K562 (cell line): ENCODE data around the gene PRKAR2B. TPM values are rescaled to one million over a fixed set of nuclear protein-coding genes. Genes with fewer than 3 reads are reported as not detected.

Experiments
- ATAC-seq: fragments of 200-7000 bp; cut with Tn5 transposase; 3 replicates; pipeline ENCODE4 v1.9.1; 2020; ENCODE audit warnings: moderate library complexity
- BruUV-seq: library from RNA; stranded (reverse); fragments of 400-500 nt; replicated peaks from 2 replicates; lab custom pipeline; 2021; lab: Mats Ljungman, UMichigan
- CTCF ChIA-PET: fragments of 300-600 bp; formaldehyde crosslinking; extraction: SDS; loops from one replicate; lab custom pipeline; 2021; ENCODE audit warnings: low intra/inter-chr PET ratio; lab: Yijun Ruan, JAX
- POLR2A ChIA-PET: fragments of 300-600, 350-650 bp; sonication (Branson Sonifier 250); formaldehyde crosslinking; extraction: SDS; loops from one replicate; lab custom pipeline; 2021; ENCODE audit warnings: antibody characterized with exemption, inconsistent platforms; lab: Yijun Ruan, JAX
- DNase-seq, 4 experiments: peaks; one replicate each; pipeline versions ENCODE4 v3.0.0 to v3.0.0-alpha.2; 2011 to 2018; ENCODE audit warnings: low spot score in 3 of 4, mixed read lengths in 3 of 4; ENCODE audit errors: extremely low read depth in 1 of 4
- FAIRE-seq: peaks from 2 replicates; lab custom pipeline; 2011; peaks lifted over from hg19 to GRCh38; lab: Jason Lieb, UNC
- H2AFZ ChIP-seq: 2 replicates; pipeline ENCODE4 v1.6.0; 2011; ENCODE audit warnings: low read depth, low read length, control low read depth, inconsistent platforms
- H3K27ac ChIP-seq: fragments of 200-600 bp; 3 replicates; pipeline ENCODE4 v1.8.0; 2011; ENCODE audit warnings: low read depth, mild to moderate bottlenecking, control low read depth, inconsistent platforms, low read length, moderate library complexity, mixed read lengths; ENCODE audit errors: extremely low read depth
- H3K27me3 ChIP-seq, 2 experiments: fragments of 300-600 bp in 1 of 2; 2 replicates in 1 of 2; 3 replicates in 1 of 2; pipeline versions ENCODE4 v1.6.0 to v1.8.0; 2011; ENCODE audit warnings: inconsistent platforms in 2 of 2, low read length in 2 of 2, mild to moderate bottlenecking in 1 of 2, mixed read lengths in 1 of 2, moderate library complexity in 1 of 2; ENCODE audit not compliant: control insufficient read depth in 2 of 2, insufficient read depth in 2 of 2
- H3K36me3 ChIP-seq: fragments of 300-600 bp; 3 replicates; pipeline ENCODE4 v1.8.0; 2011; ENCODE audit warnings: mild to moderate bottlenecking, low read length, inconsistent platforms; ENCODE audit not compliant: control insufficient read depth, insufficient read depth
- H3K4me1 ChIP-seq, 2 experiments: fragments of 200-600 bp in 1 of 2; replicated peaks in 1 of 2; 2 replicates in 1 of 2; 3 replicates in 1 of 2; pipeline versions ENCODE4 v1.5.1 to v1.8.0; 2011; ENCODE audit warnings: inconsistent platforms in 2 of 2, low read length in 2 of 2, mild to moderate bottlenecking in 1 of 2, mixed read lengths in 1 of 2, moderate library complexity in 1 of 2; ENCODE audit not compliant: control insufficient read depth in 2 of 2, insufficient read depth in 2 of 2
- H3K4me2 ChIP-seq: 2 replicates; pipeline ENCODE4 v1.6.1; 2011; ENCODE audit warnings: low read length, control low read depth, inconsistent platforms, mixed read lengths; ENCODE audit not compliant: insufficient read depth
- H3K4me3 ChIP-seq: fragments of 200-600 bp; sonication (generic), shearing (Covaris generic); 2 replicates; pipeline ENCODE4 v1.5.1; 2016; ENCODE audit warnings: control low read depth, inconsistent platforms
- H3K79me2 ChIP-seq: fragments of 200-600 bp; 3 replicates; pipeline ENCODE4 v1.8.0; 2011; ENCODE audit warnings: low read length, inconsistent platforms; ENCODE audit not compliant: control insufficient read depth, insufficient read depth
- H3K9ac ChIP-seq, 2 experiments: 2 replicates each; pipeline versions ENCODE4 v1.6.0 to v1.6.1; 2011; ENCODE audit warnings: low read depth in 2 of 2, low read length in 2 of 2, control low read depth in 1 of 2, inconsistent platforms in 1 of 2, mild to moderate bottlenecking in 1 of 2, mixed read lengths in 1 of 2; ENCODE audit not compliant: insufficient read depth in 1 of 2
- H3K9me1 ChIP-seq: one replicate; pipeline ENCODE4 v1.6.0; 2011; ENCODE audit warnings: inconsistent platforms, mild to moderate bottlenecking, low read length, moderate library complexity; ENCODE audit not compliant: control insufficient read depth, insufficient read depth
- H3K9me3 ChIP-seq: replicated peaks from 2 replicates; pipeline ENCODE4 v1.5.1; 2011; ENCODE audit warnings: low read depth, low read length, inconsistent platforms; ENCODE audit not compliant: control insufficient read depth, insufficient read depth
- H4K20me1 ChIP-seq: replicated peaks from 2 replicates; pipeline ENCODE4 v1.6.1; 2011; ENCODE audit warnings: low read length, inconsistent platforms, mixed read lengths; ENCODE audit not compliant: control insufficient read depth, insufficient read depth
- BRD4 ChIP-seq: fragments of 200-600 bp; sonication (generic); IDR thresholded peaks from 2 replicates; pipeline ENCODE4 v1.6.1; 2017; ENCODE audit warnings: inconsistent platforms
- CCNT2 ChIP-seq: IDR thresholded peaks from 2 replicates; pipeline ENCODE4 v1.6.1; 2011; ENCODE audit warnings: borderline replicate concordance, low read depth, mild to moderate bottlenecking, moderate library complexity, mixed read lengths, low read length; ENCODE audit not compliant: insufficient read length; ENCODE audit errors: extremely low read depth
- GTF2E2 ChIP-seq: fragments of 200-800 bp; sonication (Bioruptor generic); IDR thresholded peaks from 2 replicates; pipeline ENCODE4 v1.6.1; 2016; ENCODE audit warnings: missing genetic modification characterization, missing compliant biosample characterization
- HCFC1 ChIP-seq: IDR thresholded peaks from 2 replicates; pipeline ENCODE4 v1.6.1; 2012; ENCODE audit warnings: low read depth, low read length, improper control_type of control experiment
- JUN ChIP-seq, 2 experiments: sonication (generic) in 1 of 2; formaldehyde crosslinking in 1 of 2; IDR thresholded peaks; 2 replicates each; pipeline versions ENCODE4 v1.6.1 to v1.8.0; 2012 to 2022; ENCODE audit warnings: borderline replicate concordance in 2 of 2, mild to moderate bottlenecking in 2 of 2, improper control_type of control experiment in 1 of 2, low read depth in 1 of 2, low read length in 1 of 2, missing genetic modification reagents in 1 of 2
- KAT2B ChIP-seq: IDR thresholded peaks from one replicate; pipeline ENCODE4 v1.6.1; 2012; ENCODE audit warnings: low read depth, mild to moderate bottlenecking, control low read depth, inconsistent platforms, low read length, moderate library complexity
- L3MBTL2 ChIP-seq: fragments of 450-650 bp; IDR thresholded peaks from 2 replicates; pipeline ENCODE4 v1.6.1; 2016; ENCODE audit warnings: mild to moderate bottlenecking, moderate library complexity
- LARP7 ChIP-seq: fragments of 450-650 bp; IDR thresholded peaks from 2 replicates; pipeline ENCODE4 v1.6.1; 2016
- MAFF ChIP-seq: IDR thresholded peaks from 2 replicates; pipeline ENCODE4 v1.6.1; 2012; ENCODE audit warnings: low read length, improper control_type of control experiment
- MECOM ChIP-seq: fragments of 250-450 bp; sonication (Bioruptor Pico); IDR thresholded peaks from 2 replicates; pipeline ENCODE4 v1.8.0; 2022; ENCODE audit warnings: inconsistent platforms
- NEUROD1 ChIP-seq: fragments of 150-350 bp; IDR thresholded peaks from 2 replicates; pipeline ENCODE4 v1.6.1; 2014; ENCODE audit warnings: borderline replicate concordance, low read length, low read depth; ENCODE audit not compliant: partially characterized antibody
- NR1H2 ChIP-seq: sonication (generic); formaldehyde crosslinking; IDR thresholded peaks from 2 replicates; pipeline ENCODE4 v1.4.0; 2020; ENCODE audit warnings: mild to moderate bottlenecking, missing genetic modification reagents
- PCBP1 ChIP-seq: fragments of 200-400 bp; formaldehyde crosslinking; IDR thresholded peaks from 2 replicates; pipeline ENCODE4 v1.6.1; 2018; ENCODE audit warnings: mild to moderate bottlenecking, low read depth, low read length; ENCODE audit not compliant: poor library complexity, severe bottlenecking
- TBL1XR1 ChIP-seq, 2 experiments: IDR thresholded peaks; 2 replicates each; pipeline ENCODE4 v1.6.1; 2012; ENCODE audit warnings: improper control_type of control experiment in 2 of 2, low read length in 2 of 2, mild to moderate bottlenecking in 1 of 2
- U2AF2 ChIP-seq: fragments of 200-400 bp; formaldehyde crosslinking; optimal IDR thresholded peaks from 2 replicates; pipeline ENCODE3; 2017; ENCODE audit warnings: low read depth, mild to moderate bottlenecking, low read length
- ZNF232 ChIP-seq: sonication (generic); formaldehyde crosslinking; IDR thresholded peaks from 2 replicates; pipeline ENCODE4 v1.8.0; 2022; ENCODE audit warnings: mild to moderate bottlenecking, missing genetic modification reagents
- ZNF589 ChIP-seq: fragments of 200-800 bp; sonication (Bioruptor generic); IDR thresholded peaks from 2 replicates; pipeline ENCODE4 v1.6.1; 2016; ENCODE audit warnings: low read depth, missing genetic modification characterization, missing compliant biosample characterization
- WGBS: fragments of 100-300 bp; shearing (Covaris generic); methylation state at CpG from one replicate; pipeline ENCODE4 v1.1.6; 2016; ENCODE audit warnings: low coverage, mixed read lengths; ENCODE audit not compliant: insufficient coverage; ENCODE audit errors: missing lambda C conversion rate; 5-methylcytosine and 5-hydroxymethylcytosine counted together
- in situ Hi-C: fragments of 300-500 bp; cut with MboI; formaldehyde crosslinking; loops from 4 replicates; pipeline ENCODE4 v1.15.0; 2018; ENCODE audit warnings: inconsistent platforms, mixed read lengths
- intact Hi-C: fragments of 100-400 bp; cut with micrococcal nuclease; formaldehyde crosslinking; loops from 2 replicates; pipeline ENCODE4 v1.14.2; 2022
- polyA plus RNA-seq, 8 experiments: library from polyadenylated mRNA; depleted of rRNA in 4 of 8; stranded (reverse) in 5 of 8; unstranded in 3 of 8; fragments of >200 nt; fragmentation: Nextera tagmentation in 2 of 8; fragmentation: Illumina TruSeq in 1 of 8; extraction: Ambion mirVana in 2 of 8; extraction: Trizol in 1 of 8; gene quantifications; 2 replicates each; pipeline versions ENCODE4 v1.2.1 to v1.2.3, GENCODE V29; 2011 to 2014; ENCODE audit warnings: inconsistent platforms in 1 of 8, missing spikeins in 1 of 8
- total RNA-seq, 7 experiments: library from RNA; depleted of rRNA in 6 of 7; stranded (reverse); fragments of >200 nt in 6 of 7; fragmentation: Illumina TruSeq in 2 of 7; extraction: Trizol in 2 of 7; gene quantifications; 2 replicates each; pipeline versions ENCODE4 v1.2.1 to v1.2.3, GENCODE V29; 2011 to 2021; ENCODE audit warnings: low replicate concordance in 1 of 7
- TF ChIP-seq, protein P1 (sequence below): fragments of 450-650 bp; formaldehyde crosslinking; IDR thresholded peaks from 2 replicates; pipeline ENCODE4 v1.4.0; 2022; ENCODE audit warnings: mild to moderate bottlenecking, moderate library complexity
- TF ChIP-seq, protein P2 (sequence below): sonication (generic); formaldehyde crosslinking; IDR thresholded peaks from 2 replicates; pipeline ENCODE4 v1.9.0; 2022; ENCODE audit warnings: mild to moderate bottlenecking, missing genetic modification reagents
- TF ChIP-seq, protein P3 (sequence below): fragments of 450-650 bp; IDR thresholded peaks from one replicate; pipeline ENCODE4 v1.6.1; 2018; ENCODE audit warnings: mild to moderate bottlenecking, moderate library complexity; ENCODE audit not compliant: partially characterized antibody

The PRKAR2B gene
- total and polyA plus RNA-seq, 9 of the 15 experiments (the other 6 are each of a cell fraction or from before 2014, with no cell fraction given): 59.0 to 173 (median 129) TPM

DNA sequence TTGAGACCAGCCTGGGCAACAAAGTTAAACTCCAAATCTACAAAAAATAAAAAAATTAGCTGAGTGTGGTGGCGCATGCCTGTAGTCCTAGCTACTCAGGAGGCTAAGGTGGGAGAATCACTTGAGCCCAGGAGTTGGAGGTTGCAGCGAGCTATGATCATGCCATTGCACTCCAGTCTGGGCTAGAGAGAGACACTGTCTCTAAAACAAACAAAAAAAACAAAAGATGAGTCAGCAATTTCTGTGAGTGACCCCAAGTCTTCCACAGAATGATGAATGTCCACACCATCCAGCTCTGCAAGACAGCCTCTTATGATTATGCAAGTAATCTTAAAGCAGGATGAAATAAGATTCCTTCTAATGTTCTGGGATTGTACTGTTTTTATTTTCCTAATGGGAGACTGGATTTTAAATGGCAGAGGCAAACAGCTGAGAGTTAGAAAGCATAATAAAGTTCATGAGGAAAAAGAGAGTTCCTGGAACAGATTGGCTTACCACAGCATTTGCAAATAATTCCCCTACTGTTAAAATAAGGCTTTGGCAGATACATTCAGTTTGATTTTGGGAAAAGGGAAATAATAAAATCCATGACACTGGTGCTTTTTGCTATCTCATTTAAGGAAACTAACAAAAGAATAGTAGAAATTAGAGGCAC, 18.9 kb upstream of the PRKAR2B start:
- peak; percentile 82 for FAIRE-seq
- no TSS peak for BruUV-seq
- H4K20me1 ChIP-seq: no peaks in the 10 kb centered on the region
- peaks cover 40 to 55% of the 10 kb centered on the region in 2 experiments for H3K4me1 ChIP-seq
- H3K79me2 ChIP-seq: no peaks in the 10 kb centered on the region
- no peaks in the 10 kb centered on the region for H3K9me1 ChIP-seq
- in situ Hi-C loops: no loop called here
- H3K27me3 ChIP-seq: no peaks in the 10 kb centered on the region
- H3K4me2 ChIP-seq: peak overlapping the region; percentile 9; the same call in 1 of the 2 replicates
- no peaks in the 10 kb centered on the region for H3K36me3 ChIP-seq
- H3K9me3 ChIP-seq: peaks cover 5% of the 10 kb centered on the region
- no peak overlapping the region for H3K4me3 ChIP-seq
- H2AFZ ChIP-seq: peak overlapping the region; percentile 77
- H3K27ac ChIP-seq: peak overlapping the region; percentile 54
- intact Hi-C loops: no loop called here
- peak overlapping the region in 1 of 2 experiments; percentile 16; a peak in 2 of 4 replicates for H3K9ac ChIP-seq
- peak; percentile 63 to 89 (median 66) for DNase-seq
- WGBS: 25% methylated on average over 2 of the region's 2 CpGs
- POLR2A ChIA-PET: interaction anchor here (0.6 to 3.8 kb wide), 12 partner anchors 9 to 114 kb away, joined by 3 to 34 read pairs (median 4); partner anchors contain the start of gene PRKAR2B
- CTCF ChIA-PET: no interaction called here
- ATAC-seq: peak; percentile 79
- TF ChIP-seq HCFC1 (no peak), NR1H2 (CRISPR knock-in tag) (no peak), KAT2B (no peak), MECOM (CRISPR knock-in tag) (peak; percentile 67), GTF2E2 (tag) (no peak), TBL1XR1 (IDR thresholded peaks at IDR 0.05; ENCODE audit: low read length in 2 of 2) (peak; percentile 41 to 67; a peak in 2 of 4 replicates), JUN (IDR thresholded peaks at IDR 0.05; ENCODE audit: borderline replicate concordance, low read depth, low read length) (no peak), JUN (CRISPR knock-in tag; IDR thresholded peaks at IDR 0.05; ENCODE audit: borderline replicate concordance) (no peak), BRD4 (0 out of 2 replicates have a peak, but pooled peaks have one; percentile 53), LARP7 (peak; percentile 93), ZNF589 (CRISPR knock-in tag) (0 out of 2 replicates have a peak, but pooled peaks have one; percentile 47), U2AF2 (no peak), PCBP1 (no peak), CCNT2 (no peak), NEUROD1 (peak; percentile 20), MAFF (peak; percentile 100), ZNF232 (no peak), L3MBTL2 (0 out of 2 replicates have a peak, but pooled peaks have one; percentile 51)
- TF ChIP-seq, protein P1, sequence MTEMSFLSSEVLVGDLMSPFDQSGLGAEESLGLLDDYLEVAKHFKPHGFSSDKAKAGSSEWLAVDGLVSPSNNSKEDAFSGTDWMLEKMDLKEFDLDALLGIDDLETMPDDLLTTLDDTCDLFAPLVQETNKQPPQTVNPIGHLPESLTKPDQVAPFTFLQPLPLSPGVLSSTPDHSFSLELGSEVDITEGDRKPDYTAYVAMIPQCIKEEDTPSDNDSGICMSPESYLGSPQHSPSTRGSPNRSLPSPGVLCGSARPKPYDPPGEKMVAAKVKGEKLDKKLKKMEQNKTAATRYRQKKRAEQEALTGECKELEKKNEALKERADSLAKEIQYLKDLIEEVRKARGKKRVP: peak; percentile 32; the same call in 1 of the 2 replicates
- TF ChIP-seq, protein P2, sequence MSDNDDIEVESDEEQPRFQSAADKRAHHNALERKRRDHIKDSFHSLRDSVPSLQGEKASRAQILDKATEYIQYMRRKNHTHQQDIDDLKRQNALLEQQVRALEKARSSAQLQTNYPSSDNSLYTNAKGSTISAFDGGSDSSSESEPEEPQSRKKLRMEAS (CRISPR knock-in tag): no peak
- TF ChIP-seq, protein P3, sequence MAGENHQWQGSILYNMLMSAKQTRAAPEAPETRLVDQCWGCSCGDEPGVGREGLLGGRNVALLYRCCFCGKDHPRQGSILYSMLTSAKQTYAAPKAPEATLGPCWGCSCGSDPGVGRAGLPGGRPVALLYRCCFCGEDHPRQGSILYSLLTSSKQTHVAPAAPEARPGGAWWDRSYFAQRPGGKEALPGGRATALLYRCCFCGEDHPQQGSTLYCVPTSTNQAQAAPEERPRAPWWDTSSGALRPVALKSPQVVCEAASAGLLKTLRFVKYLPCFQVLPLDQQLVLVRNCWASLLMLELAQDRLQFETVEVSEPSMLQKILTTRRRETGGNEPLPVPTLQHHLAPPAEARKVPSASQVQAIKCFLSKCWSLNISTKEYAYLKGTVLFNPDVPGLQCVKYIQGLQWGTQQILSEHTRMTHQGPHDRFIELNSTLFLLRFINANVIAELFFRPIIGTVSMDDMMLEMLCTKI: no peak
